Prostate gland (tissue), 2 donors: Measurements from ENCODE around the gene DENND2A. TPM values are rescaled to one million over a fixed set of nuclear protein-coding genes. Genes with fewer than 3 reads are reported as not detected.
"Not testable (repeated sequence)": the region's sequence is repeated elsewhere in the genome, so short reads cannot be mapped to it uniquely, and the experiment has no call there.

Source experiments
- DNase-seq: peaks from one replicate; pipeline ENCODE4 v3.0.0-alpha.2; 2019; ENCODE audit warnings: low spot score
- H3K27ac ChIP-seq, 2 donors: fragments of 200-600 bp; sonication (generic); 2 replicates each; pipeline ENCODE4 v1.5.1; 2017 to 2019
- H3K27me3 ChIP-seq: fragments of 200-600 bp; sonication (generic); replicated peaks from 2 replicates; pipeline ENCODE4 v1.5.1; 2019; ENCODE audit not compliant: insufficient read depth
- H3K36me3 ChIP-seq, 2 donors: fragments of 200-600 bp; sonication (generic); 1 replicate in 1 of 2; 2 replicates in 1 of 2; pipeline versions ENCODE4 v1.5.1 to v1.8.1; 2017 to 2019
- H3K4me1 ChIP-seq: fragments of 200-600 bp; sonication (generic); replicated peaks from 2 replicates; pipeline ENCODE4 v1.5.1; 2019
- H3K4me3 ChIP-seq, 2 donors: fragments of 200-600 bp; sonication (generic); 2 replicates each; pipeline ENCODE4 v1.5.1; 2017 to 2019
- H3K9me3 ChIP-seq: fragments of 200-600 bp; sonication (generic); 2 replicates; pipeline ENCODE4 v1.5.1; 2017
- POLR2A ChIP-seq: fragments of 450-650 bp; IDR thresholded peaks from one replicate; pipeline ENCODE4 v1.6.1; 2016; ENCODE audit warnings: antibody characterized with exemption, mild to moderate bottlenecking
- POLR2AphosphoS5 ChIP-seq: sonication (generic); formaldehyde crosslinking; IDR thresholded peaks from one replicate; pipeline ENCODE4 v1.6.1; 2017; ENCODE audit warnings: antibody characterized with exemption
- WGBS: methylation state at CpG from one replicate; pipeline ENCODE4 v1.1.5; 2018; 5-methylcytosine and 5-hydroxymethylcytosine counted together
- intact Hi-C: fragments of 100-400 bp; cut with DNase I; formaldehyde crosslinking; loops from one replicate; pipeline ENCODE4 v1.14.2; 2022
- total RNA-seq, 2 donors: library from RNA; depleted of rRNA; stranded (reverse); fragments of >200 nt; gene quantifications; one replicate each; pipeline ENCODE4 v1.1.0, GENCODE V29; 2016
- TF ChIP-seq, protein P1 (sequence below), 4 experiments: fragments of 200-600 bp in 2 of 4; fragments of 450-650 bp in 2 of 4; sonication (generic) in 2 of 4; IDR thresholded peaks; 1 replicate in 3 of 4; 2 replicates in 1 of 4; pipeline ENCODE4 v1.5.1; 2016 to 2019; ENCODE audit warnings: antibody characterized with exemption in 4 of 4, mild to moderate bottlenecking in 2 of 4, moderate library complexity in 2 of 4

DENND2A gene
- total RNA-seq, 2 donors from 2014 or later = 4.0 to 9.2 TPM

DNA sequence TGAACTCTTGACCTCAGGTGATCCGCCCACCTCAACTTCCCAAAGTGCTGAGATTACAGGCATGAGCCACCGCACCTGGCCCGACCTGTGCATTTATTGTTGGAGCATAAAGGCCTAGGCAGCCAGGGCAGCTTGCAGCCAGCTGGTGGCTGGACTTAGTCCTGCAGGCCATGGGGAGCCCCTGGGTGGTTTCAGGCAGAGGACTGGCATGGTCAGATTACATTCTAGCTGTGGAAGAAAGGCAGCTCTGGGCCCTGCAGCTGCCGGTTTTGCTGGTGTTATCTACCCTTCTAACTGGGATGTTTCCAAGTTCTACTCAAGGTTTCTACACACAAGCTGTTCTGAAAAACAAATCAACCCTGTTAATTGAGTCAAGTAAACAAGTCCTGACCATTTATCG lies 138.6 kb downstream of the DENND2A start:
- H3K4me1 ChIP-seq = no peaks in the 10 kb centered on the region
- H3K4me3 ChIP-seq = no peak overlapping the region
- no peaks in the 10 kb centered on the region for H3K27me3 ChIP-seq
- TF ChIP-seq, protein P1, sequence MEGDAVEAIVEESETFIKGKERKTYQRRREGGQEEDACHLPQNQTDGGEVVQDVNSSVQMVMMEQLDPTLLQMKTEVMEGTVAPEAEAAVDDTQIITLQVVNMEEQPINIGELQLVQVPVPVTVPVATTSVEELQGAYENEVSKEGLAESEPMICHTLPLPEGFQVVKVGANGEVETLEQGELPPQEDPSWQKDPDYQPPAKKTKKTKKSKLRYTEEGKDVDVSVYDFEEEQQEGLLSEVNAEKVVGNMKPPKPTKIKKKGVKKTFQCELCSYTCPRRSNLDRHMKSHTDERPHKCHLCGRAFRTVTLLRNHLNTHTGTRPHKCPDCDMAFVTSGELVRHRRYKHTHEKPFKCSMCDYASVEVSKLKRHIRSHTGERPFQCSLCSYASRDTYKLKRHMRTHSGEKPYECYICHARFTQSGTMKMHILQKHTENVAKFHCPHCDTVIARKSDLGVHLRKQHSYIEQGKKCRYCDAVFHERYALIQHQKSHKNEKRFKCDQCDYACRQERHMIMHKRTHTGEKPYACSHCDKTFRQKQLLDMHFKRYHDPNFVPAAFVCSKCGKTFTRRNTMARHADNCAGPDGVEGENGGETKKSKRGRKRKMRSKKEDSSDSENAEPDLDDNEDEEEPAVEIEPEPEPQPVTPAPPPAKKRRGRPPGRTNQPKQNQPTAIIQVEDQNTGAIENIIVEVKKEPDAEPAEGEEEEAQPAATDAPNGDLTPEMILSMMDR (IDR thresholded peaks at IDR 0.05) = no peak
- TF ChIP-seq POLR2AphosphoS5 (no peak), POLR2A (no peak)
- DNase-seq = no peak
- intact Hi-C loops = no loop called here
- WGBS = 58% methylated on average over 5 of the region's 5 CpGs
- no peaks in the 10 kb centered on the region for H3K36me3 ChIP-seq
- no peaks in the 10 kb centered on the region for H3K9me3 ChIP-seq
- H3K27ac ChIP-seq = no peak overlapping the region

DNA sequence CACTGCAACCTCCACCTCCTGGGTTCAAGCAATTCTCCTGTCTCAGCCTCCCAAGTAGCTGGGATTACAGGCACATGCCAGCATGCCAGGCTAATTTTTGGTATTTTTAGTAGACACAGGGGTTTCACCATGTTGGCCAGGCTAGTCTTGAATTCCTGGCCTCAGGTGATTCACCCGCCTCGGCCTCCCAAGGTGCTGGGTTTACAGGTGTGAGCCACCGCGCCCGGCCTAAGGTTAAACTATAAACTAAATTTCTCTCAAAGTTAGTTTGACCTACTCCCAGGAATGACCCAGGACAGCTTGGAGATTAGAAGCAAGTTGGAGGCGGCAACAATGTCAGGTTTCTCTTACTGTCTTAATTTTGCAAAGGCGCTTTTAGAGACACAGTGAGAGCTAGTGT lies 142.8 kb downstream of the DENND2A start:
- H3K27ac ChIP-seq, H3K27me3 ChIP-seq, intact Hi-C loops, H3K9me3 ChIP-seq, H3K36me3 ChIP-seq, DNase-seq, H3K4me1 ChIP-seq, H3K4me3 ChIP-seq: not testable (repeated sequence)
- WGBS = 97% methylated on average over 7 of the region's 7 CpGs

DNA sequence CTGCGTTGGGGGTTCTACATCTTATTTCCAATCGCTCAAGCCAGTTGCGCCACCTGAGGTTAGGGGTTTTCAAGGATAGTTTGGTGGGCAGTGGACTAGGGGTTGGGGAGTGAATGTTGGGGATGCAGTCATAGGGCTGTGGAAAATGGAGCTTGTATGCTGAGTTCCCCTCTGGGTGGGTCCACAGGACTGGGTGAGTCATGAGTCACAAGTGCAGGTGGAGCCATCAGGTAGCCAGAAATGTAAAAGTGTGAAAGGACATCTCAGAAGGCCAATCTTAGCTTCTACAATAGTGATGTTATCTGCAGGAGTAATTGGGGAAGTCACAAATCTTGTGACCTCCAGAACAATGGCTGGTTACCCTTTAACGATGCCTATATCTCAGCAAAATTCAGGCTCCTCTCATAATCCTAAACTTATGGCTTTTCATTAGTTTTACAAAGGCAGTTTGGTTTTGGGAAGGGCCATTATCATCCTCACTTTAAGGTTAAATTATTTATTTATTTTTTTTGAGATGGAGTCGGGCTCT lies 143.3 kb downstream of the DENND2A start:
- DNase-seq = no peak
- intact Hi-C loops = no loop called here
- Histone ChIP-seq H3K27me3 (no peaks in the 10 kb centered on the region), H3K36me3 (no peaks in the 10 kb centered on the region), H3K9me3 (no peaks in the 10 kb centered on the region), H3K27ac (no peak overlapping the region), H3K4me3 (no peak overlapping the region), H3K4me1 (no peaks in the 10 kb centered on the region)
- TF ChIP-seq POLR2A (no peak), POLR2AphosphoS5 (no peak)
- TF ChIP-seq, protein P1 (IDR thresholded peaks at IDR 0.05) = no peak
- 72% methylated on average over 5 of the region's 5 CpGs for WGBS

DNA sequence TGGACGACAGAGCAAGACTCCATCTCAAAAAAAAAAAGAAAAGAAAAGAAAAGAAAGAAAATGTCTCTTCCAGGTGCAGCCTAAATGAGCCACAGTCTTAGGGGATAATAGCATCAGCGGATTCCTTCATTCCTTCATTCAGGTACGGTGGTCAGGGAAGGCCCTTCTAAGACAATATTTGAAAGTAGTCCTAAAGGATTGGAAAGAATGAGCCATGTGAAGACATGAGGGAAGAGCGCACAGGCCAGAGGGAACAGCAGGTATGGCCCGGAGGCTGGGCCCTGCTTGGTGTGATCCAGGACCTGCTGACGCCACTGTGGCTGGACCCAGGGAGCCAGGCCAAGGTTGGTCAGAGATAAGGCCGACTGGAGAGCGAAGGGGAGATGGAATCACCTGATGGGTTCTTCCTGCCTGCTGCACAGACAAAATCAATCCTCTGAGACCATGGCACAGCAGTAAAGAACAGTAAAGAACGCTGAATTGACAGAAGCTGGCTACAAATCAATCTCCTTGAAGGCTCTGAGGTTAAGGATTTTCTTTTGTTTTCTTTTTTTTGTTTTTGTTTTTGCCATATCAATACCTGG lies 145.0 kb downstream of the DENND2A start:
- no peaks in the 10 kb centered on the region for H3K4me1 ChIP-seq

GRCh38 chr7:140494867-140495266 lies 145.7 kb downstream of the DENND2A start:
- Histone ChIP-seq H3K36me3 (no peaks in the 10 kb centered on the region), H3K9me3 (no peaks in the 10 kb centered on the region), H3K27me3 (no peaks in the 10 kb centered on the region), H3K4me1 (no peaks in the 10 kb centered on the region), H3K4me3 (no peak overlapping the region), H3K27ac (no peak overlapping the region)
- no peak for DNase-seq
- 82% methylated on average over 9 of the region's 9 CpGs for WGBS
- intact Hi-C loops = no loop called here
- TF ChIP-seq, protein P1 (IDR thresholded peaks at IDR 0.05) = no peak
- no peak for TF ChIP-seq POLR2AphosphoS5
- TF ChIP-seq POLR2A = no peak

More for the DNA sequence above, 145.0 kb downstream of the DENND2A start:
- intact Hi-C loops = no loop called here
- H3K27me3 ChIP-seq = no peaks in the 10 kb centered on the region
- no peaks in the 10 kb centered on the region for H3K36me3 ChIP-seq
- TF ChIP-seq, protein P1 (IDR thresholded peaks at IDR 0.05) = no peak
- TF ChIP-seq POLR2AphosphoS5 (no peak), POLR2A (no peak)
- H3K9me3 ChIP-seq = no peaks in the 10 kb centered on the region
- H3K27ac ChIP-seq = no peak overlapping the region
- DNase-seq = no peak
- WGBS = 92% methylated on average over 9 of the region's 9 CpGs
- no peak overlapping the region for H3K4me3 ChIP-seq
